ENCODE measurements around the gene RASSF1.

Gene RASSF1

GRCh38 chr3:50300681-50301254, 39.9 kb downstream of the RASSF1 start:
- H3K4me3 ChIP-seq (ENCODE audit: low read depth, low read length): no peak overlapping the region
- TF ChIP-seq CTCF (conservative IDR thresholded peaks at IDR 0.05; ENCODE audit: low read depth, low read length): no peak
- no peak for DNase-seq (ENCODE audit: low read depth)

- no peak for TF ChIP-seq CTCF (conservative IDR thresholded peaks at IDR 0.05; ENCODE audit: low read depth, low read length)
- DNase-seq (ENCODE audit: low read depth): peak; percentile 35
- peak overlapping the region; percentile 55 for H3K4me3 ChIP-seq (ENCODE audit: low read depth, low read length)
Measured at GRCh38 chr3:50299929-50300680, 40.5 kb downstream of the RASSF1 start.

GRCh38 chr3:50299638-50299928, 41.1 kb downstream of the RASSF1 start:
- TF ChIP-seq CTCF (conservative IDR thresholded peaks at IDR 0.05; ENCODE audit: low read depth, low read length): no peak
- DNase-seq (ENCODE audit: low read depth): no peak

GRCh38 chr3:50298836-50299637, 41.6 kb downstream of the RASSF1 start, which contains the start of the genes HYAL3 and NAA80:
Gene HYAL3 (minus strand): TSS chr3:50299405. CDS start chr3:50295602, 3,803 bp downstream.
Gene NAA80 (minus strand): TSS chr3:50299405. CDS start chr3:50297463, 1,942 bp downstream.
- TF ChIP-seq CTCF (conservative IDR thresholded peaks at IDR 0.05; ENCODE audit: low read depth, low read length): peak; percentile 33
- peak within 1 kb of the TSS; percentile 61 for H3K4me3 ChIP-seq (ENCODE audit: low read depth, low read length)
- DNase-seq (ENCODE audit: low read depth): peak; percentile 100

More at GRCh38 chr3:50299638-50299928, 41.1 kb downstream of the RASSF1 start:
- H3K4me3 ChIP-seq (ENCODE audit: low read depth, low read length): peak overlapping the region; percentile 55

- peak; percentile 26 for DNase-seq (ENCODE audit: low read depth)
Measured at GRCh38 chr3:50297896-50298725, 42.5 kb downstream of the RASSF1 start.

More at GRCh38 chr3:50297896-50298725, 42.5 kb downstream of the RASSF1 start:
- TF ChIP-seq CTCF (conservative IDR thresholded peaks at IDR 0.05; ENCODE audit: low read depth, low read length): peak; percentile 42
- peak overlapping the region; percentile 61 for H3K4me3 ChIP-seq (ENCODE audit: low read depth, low read length)

Measured in choroid plexus epithelial cell (primary cell).